A549 (cell line): ENCODE data around the gene FIBCD1. TPM values are rescaled to one million over a fixed set of nuclear protein-coding genes. Genes with fewer than 3 reads are reported as not detected.

ENCODE experiments used
- ATAC-seq, 2 experiments: fragments of 200-7000 bp in 1 of 2; fragments of >200 bp in 1 of 2; cut with Nextera tagmentation in 1 of 2; cut with Tn5 transposase in 1 of 2; 3 replicates each; pipeline versions ENCODE4 v1.8.0 to v1.9.1; 2018 to 2020; ENCODE audit warnings: mild to moderate bottlenecking in 1 of 2, moderate library complexity in 1 of 2
- CTCF ChIA-PET: fragments of 300-600 bp; sonication (Branson Sonifier 250); formaldehyde crosslinking; extraction: SDS; loops from one replicate; lab custom pipeline; 2021; ENCODE audit warnings: antibody characterized with exemption, inconsistent platforms; lab: Yijun Ruan, JAX
- POLR2A ChIA-PET: fragments of 350-600 bp; formaldehyde crosslinking; extraction: SDS; loops from one replicate; lab custom pipeline; 2021; ENCODE audit warnings: antibody characterized with exemption, inconsistent platforms; lab: Yijun Ruan, JAX
- DNase-seq, 2 experiments: peaks; one replicate each; pipeline versions ENCODE4 v3.0.0 to v3.0.0-alpha.2; 2011 to 2016; ENCODE audit warnings: low read depth in 1 of 2, low spot score in 1 of 2
- FAIRE-seq: peaks from 2 replicates; lab custom pipeline; 2011; peaks lifted over from hg19 to GRCh38; lab: Jason Lieb, UNC
- H3K27ac ChIP-seq, 2 experiments: fragments of >200 bp; sonication (Bioruptor Twin); formaldehyde crosslinking; 3 replicates each; pipeline ENCODE4 v1.5.1; 2016 to 2017
- H3K4me1 ChIP-seq: fragments of >200 bp; sonication (Bioruptor Twin); formaldehyde crosslinking; 3 replicates; pipeline ENCODE4 v1.6.1; 2016
- H3K4me2 ChIP-seq: fragments of >200 bp; sonication (Bioruptor Twin); formaldehyde crosslinking; 3 replicates; pipeline ENCODE4 v1.6.1; 2016
- H3K4me3 ChIP-seq: fragments of >200 bp; sonication (Bioruptor Twin); formaldehyde crosslinking; 3 replicates; pipeline ENCODE4 v1.5.1; 2016
- H3K9me3 ChIP-seq: fragments of >200 bp; sonication (Bioruptor Twin); formaldehyde crosslinking; 3 replicates; pipeline ENCODE4 v1.6.1; 2016
- CEBPB ChIP-seq, 2 experiments: fragments of >200 bp in 1 of 2; sonication (Bioruptor Twin) in 1 of 2; formaldehyde crosslinking in 1 of 2; IDR thresholded peaks; 2 replicates each; pipeline ENCODE4 v1.6.1; 2012 to 2016
- CHD4 ChIP-seq: fragments of 200-600 bp; sonication (generic); IDR thresholded peaks from 2 replicates; pipeline ENCODE4 v1.6.1; 2016; ENCODE audit warnings: antibody characterized with exemption, mild to moderate bottlenecking, borderline replicate concordance
- ESRRA ChIP-seq: fragments of 150-350 bp; IDR thresholded peaks from 2 replicates; pipeline ENCODE4 v1.6.1; 2014; ENCODE audit warnings: mild to moderate bottlenecking, low read length, borderline replicate concordance
- FOSL2 ChIP-seq, 2 experiments: fragments of 450-650 bp in 1 of 2; fragments of >200 bp in 1 of 2; sonication (Bioruptor Twin) in 1 of 2; formaldehyde crosslinking; IDR thresholded peaks; 2 replicates each; pipeline versions ENCODE4 v1.5.0 to v1.6.1; 2016 to 2020; ENCODE audit warnings: mild to moderate bottlenecking in 1 of 2, moderate library complexity in 1 of 2
- GATA3 ChIP-seq: IDR thresholded peaks from 2 replicates; pipeline ENCODE4 v1.6.1; 2012; ENCODE audit warnings: borderline replicate concordance
- HDAC2 ChIP-seq: fragments of 200-600 bp; sonication (generic); IDR thresholded peaks from 2 replicates; pipeline ENCODE4 v1.6.1; 2016
- HOXA7 ChIP-seq: fragments of 250-450 bp; sonication (Bioruptor Pico); IDR thresholded peaks from 2 replicates; pipeline ENCODE4 v1.5.0; 2020; ENCODE audit warnings: mild to moderate bottlenecking, moderate library complexity
- HOXB13 ChIP-seq: fragments of 250-450 bp; sonication (Bioruptor Pico); IDR thresholded peaks from 2 replicates; pipeline ENCODE4 v1.5.0; 2020; ENCODE audit warnings: low read depth, mild to moderate bottlenecking, moderate library complexity
- JUN ChIP-seq, 2 experiments: fragments of >200 bp; sonication (Bioruptor Twin); formaldehyde crosslinking; IDR thresholded peaks; 2 replicates in 1 of 2; 3 replicates in 1 of 2; pipeline ENCODE4 v1.6.1; 2016 to 2017
- JUNB ChIP-seq: fragments of >200 bp; sonication (Bioruptor Twin); formaldehyde crosslinking; IDR thresholded peaks from 2 replicates; pipeline ENCODE4 v1.6.1; 2016
- KDM5A ChIP-seq: fragments of 200-600 bp; sonication (generic); IDR thresholded peaks from 2 replicates; pipeline ENCODE4 v1.6.1; 2016; ENCODE audit warnings: antibody characterized with exemption, mild to moderate bottlenecking
- NPAS2 ChIP-seq: fragments of 250-450 bp; sonication (Bioruptor Pico); IDR thresholded peaks from 2 replicates; pipeline ENCODE4 v1.8.0; 2022; ENCODE audit warnings: mild to moderate bottlenecking, moderate library complexity, borderline replicate concordance
- RAD21 ChIP-seq, 2 experiments: fragments of >200 bp in 1 of 2; sonication (Bioruptor Twin) in 1 of 2; formaldehyde crosslinking in 1 of 2; IDR thresholded peaks in 1 of 2; conservative IDR thresholded peaks in 1 of 2; 2 replicates in 1 of 2; 3 replicates in 1 of 2; pipeline ENCODE4 v1.6.1; 2012 to 2018; ENCODE audit warnings: inconsistent platforms in 1 of 2
- RARB ChIP-seq: fragments of 250-450 bp; sonication (Bioruptor Pico); IDR thresholded peaks from 2 replicates; pipeline ENCODE4 v1.8.0; 2021; ENCODE audit warnings: mild to moderate bottlenecking, moderate library complexity
- SMC3 ChIP-seq: fragments of >200 bp; sonication (Bioruptor Twin); formaldehyde crosslinking; IDR thresholded peaks from 3 replicates; pipeline ENCODE4 v1.6.1; 2018; ENCODE audit warnings: inconsistent platforms
- SREBF2 ChIP-seq: fragments of 450-650 bp; IDR thresholded peaks from 2 replicates; pipeline ENCODE4 v1.6.1; 2014; ENCODE audit warnings: mild to moderate bottlenecking, moderate library complexity
- TFCP2L1 ChIP-seq: fragments of 250-450 bp; sonication (Bioruptor Pico); IDR thresholded peaks from 2 replicates; pipeline ENCODE4 v1.5.0; 2021; ENCODE audit warnings: mild to moderate bottlenecking
- TP53 ChIP-seq: fragments of 250-450 bp; sonication (Bioruptor Pico); IDR thresholded peaks from 2 replicates; pipeline ENCODE4 v1.5.0; 2021; ENCODE audit warnings: mild to moderate bottlenecking, moderate library complexity
- ZNF302 ChIP-seq: fragments of 250-450 bp; sonication (Bioruptor Pico); IDR thresholded peaks from 2 replicates; pipeline ENCODE4 v1.9.0; 2021; ENCODE audit warnings: inconsistent platforms, mild to moderate bottlenecking, moderate library complexity
- ZSCAN20 ChIP-seq: fragments of 250-450 bp; sonication (Bioruptor Pico); IDR thresholded peaks from 2 replicates; pipeline ENCODE4 v1.8.0; 2022; ENCODE audit warnings: mild to moderate bottlenecking, moderate library complexity
- WGBS: methylation state at CpG from one replicate; pipeline ENCODE4 v1.1.6; 2017; ENCODE audit errors: missing lambda C conversion rate; 5-methylcytosine and 5-hydroxymethylcytosine counted together
- polyA plus RNA-seq, 4 experiments: library from polyadenylated mRNA; depleted of rRNA in 3 of 4; stranded (reverse); fragments of >200 nt; fragmentation: RNase III in 1 of 4; extraction: RNeasy Plus Mini Kit Qiagen cat#74134 plus additional on column Dnase treatment in 1 of 4; gene quantifications; 2 replicates in 3 of 4; 3 replicates in 1 of 4; pipeline ENCODE4 v1.2.3, GENCODE V29; 2011 to 2017
- TF ChIP-seq, protein P1 (sequence below): fragments of 450-650 bp; IDR thresholded peaks from 2 replicates; pipeline ENCODE4 v1.6.1; 2014; ENCODE audit warnings: antibody characterized with exemption
- TF ChIP-seq, protein P2 (sequence below): fragments of >200 bp; sonication (Bioruptor Twin); formaldehyde crosslinking; IDR thresholded peaks from 2 replicates; pipeline ENCODE4 v1.6.1; 2016
- TF ChIP-seq, protein P3 (sequence below): fragments of 200-600 bp; sonication (generic); IDR thresholded peaks from 2 replicates; pipeline ENCODE4 v1.6.1; 2016; ENCODE audit warnings: antibody characterized with exemption, mild to moderate bottlenecking, moderate library complexity

FIBCD1 gene
- polyA plus RNA-seq, 2 of the 4 experiments (the other 2 are of a cell fraction), result 4.8 to 4.9 TPM

DNA sequence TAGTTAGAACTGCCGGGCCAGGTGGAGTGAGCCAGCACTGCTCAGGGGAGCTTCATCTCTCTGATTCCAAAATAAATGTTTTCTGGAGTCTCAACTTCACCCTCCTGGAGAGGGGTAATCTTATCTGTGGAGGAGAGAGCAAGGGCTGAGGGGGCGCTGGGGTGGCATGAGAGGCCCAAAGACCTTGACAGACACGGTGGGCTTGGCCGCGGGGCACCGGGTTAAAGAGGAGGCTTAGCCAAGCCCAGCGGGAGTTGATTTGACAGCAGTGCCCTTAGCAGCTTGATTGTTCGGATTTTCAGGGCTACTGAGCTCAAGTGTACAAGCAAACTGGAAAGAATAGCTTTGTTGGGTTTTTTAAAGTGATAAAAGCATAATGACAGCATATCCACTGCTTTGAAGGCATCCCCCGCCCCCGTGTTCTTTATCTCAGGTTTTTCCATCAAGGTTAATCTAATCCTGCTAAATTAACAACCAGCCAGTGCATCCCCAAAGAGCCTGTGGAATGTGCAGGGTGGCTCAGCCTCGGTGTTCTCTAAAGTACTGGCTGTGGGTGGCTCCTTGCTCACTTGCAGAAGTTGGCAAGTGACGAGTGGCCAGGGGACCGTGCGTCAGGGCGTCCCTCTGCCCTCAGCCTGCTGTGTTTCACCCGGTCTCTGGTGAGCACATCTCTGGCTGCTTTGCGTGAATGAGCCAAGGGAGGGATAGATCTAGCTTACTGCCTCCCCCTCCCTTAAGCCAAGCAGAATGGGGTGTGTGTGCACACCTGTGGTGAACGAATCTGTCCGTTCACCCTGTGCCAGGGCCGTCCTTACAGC, 48.0 kb downstream of the FIBCD1 start:
- no peaks in the 10 kb centered on the region for H3K9me3 ChIP-seq
- no peak for DNase-seq
- TF ChIP-seq HOXA7 (no peak), NPAS2 (no peak), FOSL2 (IDR thresholded peaks at IDR 0.05) (no peak), FOSL2 (CRISPR knock-in tag; IDR thresholded peaks at IDR 0.05) (no peak), ZSCAN20 (CRISPR knock-in tag) (no peak), ZNF302 (CRISPR knock-in tag) (no peak), RAD21 (conservative IDR thresholded peaks at IDR 0.05 in 1 of 2, IDR thresholded peaks at IDR 0.05 in 1 of 2) (no peak), JUN (IDR thresholded peaks at IDR 0.05) (no peak), CHD4 (no peak), TFCP2L1 (CRISPR knock-in tag) (no peak), KDM5A (no peak), TP53 (CRISPR knock-in tag) (no peak), JUNB (no peak), HDAC2 (no peak)
- TF ChIP-seq, protein P1, sequence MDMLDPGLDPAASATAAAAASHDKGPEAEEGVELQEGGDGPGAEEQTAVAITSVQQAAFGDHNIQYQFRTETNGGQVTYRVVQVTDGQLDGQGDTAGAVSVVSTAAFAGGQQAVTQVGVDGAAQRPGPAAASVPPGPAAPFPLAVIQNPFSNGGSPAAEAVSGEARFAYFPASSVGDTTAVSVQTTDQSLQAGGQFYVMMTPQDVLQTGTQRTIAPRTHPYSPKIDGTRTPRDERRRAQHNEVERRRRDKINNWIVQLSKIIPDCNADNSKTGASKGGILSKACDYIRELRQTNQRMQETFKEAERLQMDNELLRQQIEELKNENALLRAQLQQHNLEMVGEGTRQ, result no peak
- TF ChIP-seq, protein P2, sequence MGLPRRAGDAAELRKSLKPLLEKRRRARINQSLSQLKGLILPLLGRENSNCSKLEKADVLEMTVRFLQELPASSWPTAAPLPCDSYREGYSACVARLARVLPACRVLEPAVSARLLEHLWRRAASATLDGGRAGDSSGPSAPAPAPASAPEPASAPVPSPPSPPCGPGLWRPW, result no peak
- TF ChIP-seq, all 56 proteins: peak for 0
- no peak for FAIRE-seq
- POLR2A ChIA-PET, result no interaction called here
- no peak for ATAC-seq
- H3K4me2 ChIP-seq, result no peak overlapping the region
- no peak overlapping the region for H3K4me3 ChIP-seq
- 90% methylated on average over 20 of the region's 20 CpGs for WGBS
- H3K27ac ChIP-seq, result no peak overlapping the region
- CTCF ChIA-PET, result interaction anchor here (0.6 to 5.9 kb wide), 15 partner anchors 10 to 430 kb away, joined by 3 to 97 read pairs (median 6); no protein-coding TSS in a partner anchor
- H3K4me1 ChIP-seq, result no peaks in the 10 kb centered on the region

DNA sequence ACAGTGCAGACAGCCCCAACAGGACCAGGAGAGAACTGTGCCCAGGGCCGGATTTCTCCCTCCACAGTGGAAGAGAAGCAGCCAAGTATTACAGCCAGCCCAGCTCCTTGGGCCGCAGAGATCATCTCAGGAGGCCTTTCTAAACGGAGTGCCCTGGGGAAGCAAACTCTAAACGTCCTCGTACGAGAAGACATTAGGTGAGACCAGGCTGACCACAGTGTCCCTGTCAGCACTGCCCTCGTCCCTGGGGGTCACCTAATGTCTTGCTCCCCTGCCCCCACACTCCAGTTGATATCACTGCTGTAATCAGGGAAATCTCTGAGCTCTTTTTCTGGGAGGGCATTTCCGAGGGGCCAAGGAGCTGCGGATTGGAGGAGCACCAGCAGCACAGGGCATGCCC, 48.9 kb downstream of the FIBCD1 start:
- CTCF ChIA-PET, result interaction anchor here (0.9 to 5.9 kb wide), 16 partner anchors 9 to 429 kb away, joined by 3 to 97 read pairs (median 5); no protein-coding TSS in a partner anchor
- no peak for FAIRE-seq
- Histone ChIP-seq H3K4me2 (no peak overlapping the region), H3K4me1 (no peaks in the 10 kb centered on the region), H3K4me3 (no peak overlapping the region), H3K27ac (no peak overlapping the region), H3K9me3 (no peaks in the 10 kb centered on the region)
- 86% methylated on average over 9 of the region's 9 CpGs for WGBS
- POLR2A ChIA-PET, result no interaction called here
- ATAC-seq, result no peak
- DNase-seq, result no peak
- TF ChIP-seq ESRRA (no peak), SMC3 (no peak), ZSCAN20 (CRISPR knock-in tag) (no peak), HOXB13 (CRISPR knock-in tag) (no peak), CEBPB (IDR thresholded peaks at IDR 0.05) (no peak), RARB (CRISPR knock-in tag) (no peak), CHD4 (no peak), GATA3 (no peak), SREBF2 (no peak), KDM5A (no peak)
- TF ChIP-seq, protein P3, sequence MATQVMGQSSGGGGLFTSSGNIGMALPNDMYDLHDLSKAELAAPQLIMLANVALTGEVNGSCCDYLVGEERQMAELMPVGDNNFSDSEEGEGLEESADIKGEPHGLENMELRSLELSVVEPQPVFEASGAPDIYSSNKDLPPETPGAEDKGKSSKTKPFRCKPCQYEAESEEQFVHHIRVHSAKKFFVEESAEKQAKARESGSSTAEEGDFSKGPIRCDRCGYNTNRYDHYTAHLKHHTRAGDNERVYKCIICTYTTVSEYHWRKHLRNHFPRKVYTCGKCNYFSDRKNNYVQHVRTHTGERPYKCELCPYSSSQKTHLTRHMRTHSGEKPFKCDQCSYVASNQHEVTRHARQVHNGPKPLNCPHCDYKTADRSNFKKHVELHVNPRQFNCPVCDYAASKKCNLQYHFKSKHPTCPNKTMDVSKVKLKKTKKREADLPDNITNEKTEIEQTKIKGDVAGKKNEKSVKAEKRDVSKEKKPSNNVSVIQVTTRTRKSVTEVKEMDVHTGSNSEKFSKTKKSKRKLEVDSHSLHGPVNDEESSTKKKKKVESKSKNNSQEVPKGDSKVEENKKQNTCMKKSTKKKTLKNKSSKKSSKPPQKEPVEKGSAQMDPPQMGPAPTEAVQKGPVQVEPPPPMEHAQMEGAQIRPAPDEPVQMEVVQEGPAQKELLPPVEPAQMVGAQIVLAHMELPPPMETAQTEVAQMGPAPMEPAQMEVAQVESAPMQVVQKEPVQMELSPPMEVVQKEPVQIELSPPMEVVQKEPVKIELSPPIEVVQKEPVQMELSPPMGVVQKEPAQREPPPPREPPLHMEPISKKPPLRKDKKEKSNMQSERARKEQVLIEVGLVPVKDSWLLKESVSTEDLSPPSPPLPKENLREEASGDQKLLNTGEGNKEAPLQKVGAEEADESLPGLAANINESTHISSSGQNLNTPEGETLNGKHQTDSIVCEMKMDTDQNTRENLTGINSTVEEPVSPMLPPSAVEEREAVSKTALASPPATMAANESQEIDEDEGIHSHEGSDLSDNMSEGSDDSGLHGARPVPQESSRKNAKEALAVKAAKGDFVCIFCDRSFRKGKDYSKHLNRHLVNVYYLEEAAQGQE, result no peak
- TF ChIP-seq, protein P2, result no peak
- TF ChIP-seq, protein P1, result no peak
